ENCODE data around the gene COL20A1. TPM values are rescaled to one million over a fixed set of nuclear protein-coding genes. Genes with fewer than 3 reads are reported as not detected.

COL20A1 gene
- total RNA-seq, 1 experiment from 2014 or later: 2.3 TPM

DNA sequence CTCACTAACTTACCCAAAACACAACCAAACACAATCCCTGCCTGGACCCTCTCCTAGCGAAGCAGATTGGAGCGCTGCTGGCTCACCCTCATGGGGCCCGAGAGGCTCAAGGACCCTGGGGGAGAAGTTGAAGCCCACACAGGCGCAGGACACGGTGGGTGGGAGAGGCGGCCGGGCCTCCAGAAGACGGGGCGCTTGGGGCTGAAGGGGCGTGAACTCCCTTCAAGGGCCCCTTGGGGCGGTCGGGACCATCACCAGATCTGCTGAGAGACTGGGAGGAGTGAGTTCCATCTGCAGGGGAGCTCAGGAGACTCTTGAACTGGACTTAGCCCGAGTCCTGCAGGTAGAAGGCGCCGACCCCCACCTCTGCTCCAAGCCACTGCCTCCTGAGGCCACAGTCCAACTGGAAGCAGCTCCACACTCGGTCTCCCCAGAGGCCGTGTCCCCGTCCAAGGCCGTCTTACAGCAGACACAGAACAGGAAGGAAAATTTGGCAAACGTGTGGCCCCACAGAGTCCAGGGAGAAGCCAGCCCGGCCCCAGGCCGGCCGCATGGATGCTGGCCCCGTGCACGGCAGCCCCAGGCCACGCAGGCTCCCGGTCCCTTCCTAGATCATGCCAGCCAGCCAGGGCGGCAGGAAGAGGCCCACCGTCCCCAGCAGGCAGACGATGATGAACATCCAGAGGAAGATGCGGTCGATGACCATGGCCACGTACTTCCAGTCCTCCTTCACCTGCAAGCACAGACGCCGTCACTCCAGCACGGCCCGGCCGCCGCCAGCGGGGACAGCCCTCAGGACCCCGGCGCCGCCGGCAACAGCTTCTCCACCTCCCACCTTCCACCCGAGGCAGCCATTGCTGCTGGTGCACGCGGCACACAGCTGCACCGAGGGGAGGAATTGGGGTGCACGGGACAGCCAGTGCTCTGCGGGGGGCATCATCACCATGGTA, 53.4 kb downstream of the COL20A1 start:
- Histone ChIP-seq H4K91ac (ENCODE audit: insufficient read length, low read depth, low read length) (no peak overlapping the region), H4K8ac (replicated peaks; ENCODE audit: insufficient read length, low read depth, low read length) (no peak overlapping the region), H3K23me2 (ENCODE audit: insufficient read length, low read depth, low read length, poor library complexity, severe bottlenecking) (no peaks in the 10 kb centered on the region), H4K5ac (ENCODE audit: insufficient read length, low read depth, low read length) (no peak overlapping the region), H2BK5ac (ENCODE audit: insufficient read length, low read length) (no peak overlapping the region), H3K9ac (ENCODE audit: extremely low read depth, insufficient read length, low read length) (no peak overlapping the region), H4K20me1 (ENCODE audit: control insufficient read depth, insufficient read depth, insufficient read length) (peaks cover 2% of the 10 kb centered on the region), H3K56ac (ENCODE audit: insufficient read length, low read depth, low read length) (no peak overlapping the region), H3T11ph (ENCODE audit: low read length) (no peak overlapping the region), H3K14ac (ENCODE audit: insufficient read depth, low read length) (no peak overlapping the region; the same call in 1 of the 2 replicates), H3K9me3 (ENCODE audit: control insufficient read depth, low read depth, low read length) (no peaks in the 10 kb centered on the region), H2BK20ac (ENCODE audit: low read depth, low read length, poor library complexity, severe bottlenecking) (no peak overlapping the region), H2AFZ (ENCODE audit: low read length) (no peak overlapping the region), H3K27me3 (ENCODE audit: insufficient read depth, low read length) (no peaks in the 10 kb centered on the region), H3K4ac (ENCODE audit: low read depth, low read length) (no peak overlapping the region), H2AK5ac (ENCODE audit: insufficient read length, low read length) (no peak overlapping the region), H2BK15ac (ENCODE audit: low read depth, low read length) (no peak overlapping the region), H2BK120ac (ENCODE audit: low read depth, low read length, poor library complexity, severe bottlenecking) (no peak overlapping the region), H3K79me1 (ENCODE audit: insufficient read depth, low read depth, low read length, poor library complexity, severe bottlenecking) (no peaks in the 10 kb centered on the region), H3K4me2 (ENCODE audit: insufficient read depth, insufficient read length, low read length) (no peak overlapping the region), H3K4me1 (ENCODE audit: insufficient read depth, low read length) (no peaks in the 10 kb centered on the region), H3K18ac (ENCODE audit: insufficient read length, low read depth, low read length) (no peak overlapping the region), H3K27ac (ENCODE audit: insufficient read length, low read depth, low read length) (no peak overlapping the region), H3K79me2 (ENCODE audit: insufficient read depth, low read length) (no peaks in the 10 kb centered on the region), H3K23ac (ENCODE audit: insufficient read length, low read depth, low read length) (no peak overlapping the region), H2BK12ac (ENCODE audit: insufficient read length, low read depth, low read length) (no peak overlapping the region)
- Mint-ChIP-seq H3K4me1 (0 out of 4 replicates have a peak, but pooled peaks cover 0 to 3% of the 10 kb centered on the region in 2 experiments), H3K27ac (no peak overlapping the region), H3K27me3 (ENCODE audit: low read depth) (peaks cover 12% of the 10 kb centered on the region), H3K36me3 (ENCODE audit: insufficient read depth in 1 of 3, low read depth in 3 of 3) (peaks cover 0 to 7% (median 4%) of the 10 kb centered on the region in 3 experiments; a peak in 3 of 7 replicates), H3K4me3 (no peak overlapping the region), H3K9me3 (peaks cover 0 to 10% of the 10 kb centered on the region in 2 experiments; a peak in 2 of 5 replicates)
- no peak for DNase-seq
- TF ChIP-seq CTCF (conservative IDR thresholded peaks at IDR 0.05): no peak
- WGBS (ENCODE audit: extremely low coverage, insufficient read length, low lambda C conversion rate): no CpG with 5 or more reads among the region's 50 CpGs

Measured in H9 (cell line).